ENCODE data around the gene SPC24.
A peak's percentile ranks its signal among the peaks of the same experiment; 100 is the strongest.
"Not testable (repeated sequence)": the region's sequence is repeated elsewhere in the genome, so short reads cannot be mapped to it uniquely, and the experiment has no call there.

SPC24 gene

GRCh38 chr19:11168568-11168967, 13.0 kb upstream of the SPC24 start:
- peak; percentile 83 for DNase-seq (ENCODE audit: low read depth)
- no peak overlapping the region for H3K4me3 ChIP-seq (ENCODE audit: low read depth, low read length)

GRCh38 chr19:11166281-11167142, 10.9 kb upstream of the SPC24 start:
- no peak for DNase-seq (ENCODE audit: low read depth)
- no peak overlapping the region for H3K4me3 ChIP-seq (ENCODE audit: low read depth, low read length)

DNA sequence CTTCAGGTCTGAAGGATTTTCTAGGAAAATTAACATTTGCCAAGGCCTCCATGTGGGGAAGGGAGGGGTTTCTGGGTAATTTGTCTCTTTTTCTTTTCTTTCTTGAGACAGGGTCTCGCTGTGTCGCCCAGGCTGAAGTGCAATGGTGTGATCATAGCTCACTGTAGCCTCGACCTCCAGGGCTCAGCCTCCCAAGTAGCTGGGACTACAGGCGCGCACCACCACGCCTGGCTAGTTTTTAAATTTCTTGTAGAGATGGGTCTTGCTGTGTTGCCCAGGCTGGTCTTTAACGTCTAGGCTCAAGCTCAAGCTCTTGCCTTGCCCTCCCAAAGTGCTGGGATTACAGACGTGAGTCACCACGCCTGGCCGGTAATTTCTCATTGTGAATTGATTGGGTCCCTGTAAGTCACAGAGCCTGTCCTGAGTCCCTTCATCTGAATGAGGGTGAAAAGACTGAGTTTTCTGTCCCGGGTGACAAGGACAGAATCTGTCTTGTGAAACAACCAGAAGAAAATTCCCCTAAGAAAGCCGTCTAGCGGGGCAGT, 10.0 kb upstream of the SPC24 start:
- H3K4me3 ChIP-seq (ENCODE audit: low read depth, low read length): no peak overlapping the region

GRCh38 chr19:11164879-11165406, 9.4 kb upstream of the SPC24 start:
- peak; percentile 68 for DNase-seq (ENCODE audit: low read depth)
- no peak overlapping the region for H3K4me3 ChIP-seq (ENCODE audit: low read depth, low read length)

More for the DNA sequence above, 10.0 kb upstream of the SPC24 start:
- no peak for DNase-seq (ENCODE audit: low read depth)

DNA sequence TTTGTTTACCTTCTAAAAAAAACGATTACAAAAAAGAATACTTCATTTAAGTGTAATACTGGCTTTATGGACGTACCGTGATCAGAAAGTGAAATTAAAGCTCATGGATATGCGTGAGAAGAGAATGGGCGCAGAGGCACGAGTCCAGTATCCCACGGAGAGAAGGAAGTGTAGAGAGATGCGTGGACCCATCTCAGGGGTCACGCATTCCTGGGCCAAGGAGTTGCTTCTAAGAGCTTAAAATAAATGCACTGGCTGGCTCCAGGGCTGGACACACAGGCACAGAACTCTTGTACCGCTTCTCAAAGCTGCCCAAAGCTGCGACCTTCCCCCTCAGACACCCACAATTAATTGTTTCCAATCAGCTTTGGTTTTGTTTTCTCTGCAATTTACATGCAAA, 8.7 kb upstream of the SPC24 start:
- no peak for DNase-seq (ENCODE audit: low read depth)
- H3K4me3 ChIP-seq (ENCODE audit: low read depth, low read length): no peak overlapping the region

GRCh38 chr19:11160440-11160768, 4.8 kb upstream of the SPC24 start:
- not testable (repeated sequence) for DNase-seq (ENCODE audit: low read depth); H3K4me3 ChIP-seq (ENCODE audit: low read depth, low read length)

GRCh38 chr19:11159598-11160439, 4.2 kb upstream of the SPC24 start:
- H3K4me3 ChIP-seq (ENCODE audit: low read depth, low read length): no peak overlapping the region
- DNase-seq (ENCODE audit: low read depth): no peak

- H3K4me3 ChIP-seq (ENCODE audit: low read depth, low read length): peak overlapping the region; percentile 80
- no peak for DNase-seq (ENCODE audit: low read depth)
These were observed 917 bp downstream of the SPC24 start for GRCh38 chr19:11154683-11155047.

DNA sequence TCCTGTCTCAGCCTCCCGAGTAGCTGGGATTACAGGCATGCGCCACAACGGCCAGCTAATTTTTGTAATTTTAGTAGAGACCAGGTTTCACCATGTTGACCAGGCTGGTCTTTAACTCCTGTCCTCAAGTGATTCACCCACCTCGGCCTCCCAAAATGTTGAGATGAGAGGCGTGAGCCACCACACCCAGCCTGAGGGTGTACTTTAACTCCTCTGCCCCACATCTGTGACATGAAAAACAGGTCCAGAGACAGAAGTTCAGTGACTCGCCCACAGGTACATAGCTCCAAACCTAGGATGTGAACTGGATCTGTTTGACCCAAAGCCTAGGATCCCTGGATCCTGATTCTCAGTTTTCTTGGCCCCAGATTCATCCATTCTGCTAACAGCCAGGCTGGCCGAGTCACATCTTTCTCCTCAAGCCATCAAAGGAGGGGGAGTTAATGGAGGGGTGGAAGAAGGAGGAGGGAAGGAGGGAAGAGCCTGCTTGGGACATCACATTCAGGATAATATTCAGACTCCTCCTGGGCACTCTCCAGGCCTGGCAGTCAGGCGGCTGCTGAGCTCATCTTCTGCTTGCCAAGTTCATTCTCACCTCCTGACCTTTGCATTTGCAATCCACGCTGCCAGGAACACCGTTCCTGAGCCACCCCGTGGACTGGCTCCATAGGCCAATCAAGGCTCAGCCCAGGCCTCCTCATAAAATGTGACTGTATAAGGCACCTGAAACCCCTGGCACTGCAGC, 3.1 kb downstream of the SPC24 start:
- DNase-seq (ENCODE audit: low read depth): peak; percentile 82
- H3K4me3 ChIP-seq (ENCODE audit: low read depth, low read length): no peak overlapping the region

DNA sequence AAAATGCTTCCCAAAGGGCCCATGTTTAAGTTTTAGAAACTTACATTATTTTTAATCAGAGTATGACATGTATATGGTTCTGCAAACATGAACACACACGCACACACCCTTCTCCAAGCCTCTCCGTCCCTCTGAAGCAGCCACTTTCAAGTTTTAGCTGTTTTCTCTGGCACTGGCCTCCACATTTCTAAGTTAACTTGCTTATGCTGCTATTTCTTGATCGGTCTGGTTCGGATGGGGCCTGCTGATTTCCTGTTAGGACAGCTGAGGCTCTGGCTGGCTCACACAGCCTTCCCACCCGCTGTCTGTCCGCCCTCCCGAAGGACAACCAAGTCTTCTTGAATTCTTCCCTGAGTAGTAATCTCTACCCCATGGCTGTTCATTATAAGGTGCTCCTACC, 4.4 kb downstream of the SPC24 start:
- H3K4me3 ChIP-seq (ENCODE audit: low read depth, low read length): no peak overlapping the region
- no peak for DNase-seq (ENCODE audit: low read depth)

- no peak for DNase-seq (ENCODE audit: low read depth)
- no peak overlapping the region for H3K4me3 ChIP-seq (ENCODE audit: low read depth, low read length)
These were observed 7.6 kb downstream of the SPC24 start for GRCh38 chr19:11148001-11148400.

DNA sequence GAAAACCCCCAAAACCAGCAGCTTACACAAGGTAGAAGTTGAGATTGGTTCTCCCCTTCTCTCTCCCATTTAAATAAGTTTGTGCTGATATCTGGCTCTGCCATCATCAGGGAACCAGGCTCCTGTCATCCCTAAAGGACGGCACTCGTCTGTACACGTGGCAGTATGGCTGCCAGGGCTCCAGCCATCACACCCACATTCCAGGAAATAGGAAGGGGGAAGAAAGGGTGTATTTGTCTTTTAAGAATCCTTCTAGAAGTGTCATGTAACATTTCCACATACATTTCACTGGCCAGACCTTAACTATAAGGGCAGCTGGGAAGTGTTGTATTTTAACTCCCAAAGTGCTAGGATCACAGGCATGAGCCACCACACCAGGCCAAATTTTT, 10.1 kb downstream of the SPC24 start:
- H3K4me3 ChIP-seq (ENCODE audit: low read depth, low read length): no peak overlapping the region
- DNase-seq (ENCODE audit: low read depth): no peak

- DNase-seq (ENCODE audit: low read depth): peak; percentile 87
- peak overlapping the region; percentile 9 for H3K4me3 ChIP-seq (ENCODE audit: low read depth, low read length)
These were observed 12.9 kb downstream of the SPC24 start for GRCh38 chr19:11142528-11143171.

DNA sequence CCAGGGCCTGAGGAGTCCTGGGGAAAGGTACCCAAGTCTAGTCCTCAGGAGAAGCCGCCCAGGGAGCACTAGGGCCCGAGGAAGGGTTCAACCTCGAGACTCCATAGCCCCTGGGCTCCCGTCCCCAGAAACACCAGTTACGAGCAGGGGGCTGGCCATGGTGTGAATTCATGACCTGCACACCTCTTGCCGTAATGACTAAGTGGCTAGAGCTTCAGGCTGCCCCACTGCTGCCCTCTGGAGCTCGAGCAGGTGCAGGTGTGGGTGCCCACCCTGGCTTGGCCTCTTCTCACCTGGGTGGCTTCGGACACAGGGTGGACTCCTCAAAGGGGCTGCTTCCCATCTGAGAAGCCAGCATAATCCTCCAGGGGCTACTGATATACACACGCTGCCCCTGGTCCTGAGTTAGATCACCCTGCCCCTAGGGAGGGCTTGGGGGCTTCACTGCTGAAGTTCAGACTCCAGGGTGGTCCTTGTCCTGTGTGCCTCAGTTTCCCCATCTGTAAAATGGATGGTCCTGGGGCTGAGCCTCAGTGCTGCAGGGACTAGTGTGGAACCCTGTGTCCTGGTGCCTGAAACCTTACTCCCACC, 13.6 kb downstream of the SPC24 start:
- no peak overlapping the region for H3K4me3 ChIP-seq (ENCODE audit: low read depth, low read length)
- DNase-seq (ENCODE audit: low read depth): no peak

- H3K4me3 ChIP-seq (ENCODE audit: low read depth, low read length): no peak overlapping the region
- DNase-seq (ENCODE audit: low read depth): no peak
These were observed 14.7 kb downstream of the SPC24 start for GRCh38 chr19:11140896-11141295.

- H3K4me3 ChIP-seq (ENCODE audit: low read depth, low read length); DNase-seq (ENCODE audit: low read depth): not testable (repeated sequence)
These were observed 15.5 kb downstream of the SPC24 start for GRCh38 chr19:11140023-11140538.

- peak; percentile 70 for DNase-seq (ENCODE audit: low read depth)
- H3K4me3 ChIP-seq (ENCODE audit: low read depth, low read length): peak overlapping the region; percentile 5
These were observed 16.8 kb downstream of the SPC24 start for GRCh38 chr19:11138601-11139300.

Measured in skeletal muscle cell (primary cell).